HG02763 (cell line): ENCODE results near the gene HP1BP3.

Source experiments
- ATAC-seq: cut with Tn5 transposase; IDR thresholded peaks from one replicate; pipeline ENCODE4 v1.9.1; 2021; ENCODE audit warnings: mild to moderate bottlenecking, moderate library complexity; ENCODE audit not compliant: unreplicated experiment

HP1BP3 gene

GRCh38 chr1:20715406-20715805, 71.7 kb downstream of the HP1BP3 start:
- no peak for ATAC-seq

- ATAC-seq: no peak
These were observed 73.7 kb downstream of the HP1BP3 start for GRCh38 chr1:20713440-20713839.

GRCh38 chr1:20712215-20712577, 74.9 kb downstream of the HP1BP3 start:
- no peak for ATAC-seq

- ATAC-seq: no peak
These were observed 75.6 kb downstream of the HP1BP3 start for GRCh38 chr1:20711285-20712214.

GRCh38 chr1:20710469-20711284, 76.4 kb downstream of the HP1BP3 start:
- no peak for ATAC-seq

GRCh38 chr1:20709868-20710267, 77.2 kb downstream of the HP1BP3 start:
- no peak for ATAC-seq

GRCh38 chr1:20708891-20709290, 78.2 kb downstream of the HP1BP3 start:
- no peak for ATAC-seq

GRCh38 chr1:20708057-20708456, 79.0 kb downstream of the HP1BP3 start:
- ATAC-seq: no peak

- no peak for ATAC-seq
These were observed 80.3 kb downstream of the HP1BP3 start for GRCh38 chr1:20706841-20707240.

GRCh38 chr1:20705203-20705755, 81.8 kb downstream of the HP1BP3 start:
- no peak for ATAC-seq

GRCh38 chr1:20704390-20705202, 82.5 kb downstream of the HP1BP3 start:
- no peak for ATAC-seq

- ATAC-seq: no peak
These were observed 83.9 kb downstream of the HP1BP3 start for GRCh38 chr1:20703124-20703756.

GRCh38 chr1:20702416-20702815, 84.7 kb downstream of the HP1BP3 start:
- ATAC-seq: no peak

- ATAC-seq: no peak
These were observed 85.3 kb downstream of the HP1BP3 start for GRCh38 chr1:20701847-20702246.

GRCh38 chr1:20701446-20701845, 85.7 kb downstream of the HP1BP3 start:
- ATAC-seq: no peak

- no peak for ATAC-seq
These were observed 86.4 kb downstream of the HP1BP3 start for GRCh38 chr1:20700636-20701215.

- ATAC-seq: no peak
These were observed 87.5 kb downstream of the HP1BP3 start for GRCh38 chr1:20699558-20699957.

GRCh38 chr1:20698195-20698910, 88.8 kb downstream of the HP1BP3 start:
- ATAC-seq: no peak

GRCh38 chr1:20697563-20697962, 89.5 kb downstream of the HP1BP3 start:
- no peak for ATAC-seq
